ENCODE results near the gene YY2.

- TF ChIP-seq POLR2A (IDR thresholded peaks at IDR 0.05): no peak
- TF ChIP-seq CTCF (IDR thresholded peaks at IDR 0.05 in 4 of 5, conservative IDR thresholded peaks at IDR 0.05 in 1 of 5): no peak
These were observed 15.6 kb upstream of the YY2 start for GRCh38 chrX:21840193-21840545.

All from gastrocnemius medialis (tissue), 4 donors.